ES-I3 (cell line): Measurements from ENCODE around the gene DNAJC13.
"Not testable (repeated sequence)": the region's sequence is repeated elsewhere in the genome, so short reads cannot be mapped to it uniquely, and the experiment has no call there.

Experiments used
- H3K36me3 ChIP-seq: 2 replicates; pipeline ENCODE4 v1.6.1; 2013; ENCODE audit warnings: mild to moderate bottlenecking, low read length, control low read depth, moderate library complexity; ENCODE audit not compliant: insufficient read depth
- H3K4me1 ChIP-seq: 2 replicates; pipeline ENCODE4 v1.6.1; 2013; ENCODE audit warnings: mild to moderate bottlenecking, control low read depth, low read length; ENCODE audit not compliant: insufficient read depth
- H3K9ac ChIP-seq: 2 replicates; pipeline ENCODE4 v1.6.1; 2013; ENCODE audit warnings: low read depth, mild to moderate bottlenecking, low read length, moderate library complexity
- H3K9me3 ChIP-seq: 2 replicates; pipeline ENCODE4 v1.6.1; 2013; ENCODE audit warnings: mild to moderate bottlenecking, low read length, moderate library complexity; ENCODE audit not compliant: control insufficient read depth, insufficient read depth

The DNAJC13 gene

GRCh38 chr3:132396255-132396654 is 21.0 kb upstream of the DNAJC13 start:
- H3K36me3 ChIP-seq = no peaks in the 10 kb centered on the region
- no peak overlapping the region for H3K9ac ChIP-seq
- no peaks in the 10 kb centered on the region for H3K9me3 ChIP-seq
- peaks cover 11% of the 10 kb centered on the region; the same call in 1 of the 2 replicates for H3K4me1 ChIP-seq

DNA sequence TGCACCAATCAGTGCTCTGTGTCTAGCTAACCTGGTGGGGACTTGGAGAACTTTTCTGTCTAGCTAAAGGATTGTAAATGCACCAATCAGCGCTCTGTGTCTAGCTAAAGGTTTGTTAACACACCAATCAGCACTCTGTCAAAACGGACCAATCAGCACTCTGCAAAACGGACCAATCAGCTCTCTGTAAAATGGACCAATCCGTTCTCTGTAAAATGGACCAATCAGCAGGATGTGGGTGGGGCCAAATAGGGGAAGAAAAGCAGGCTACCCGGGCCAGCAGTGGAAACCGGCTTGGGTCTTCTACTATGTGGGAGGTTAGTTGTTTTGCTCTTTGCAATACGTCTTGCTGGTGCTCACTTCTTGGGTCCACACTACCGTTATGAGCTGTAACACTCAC is 20.5 kb upstream of the DNAJC13 start:
- H3K9ac ChIP-seq, H3K9me3 ChIP-seq: not testable (repeated sequence)

DNA sequence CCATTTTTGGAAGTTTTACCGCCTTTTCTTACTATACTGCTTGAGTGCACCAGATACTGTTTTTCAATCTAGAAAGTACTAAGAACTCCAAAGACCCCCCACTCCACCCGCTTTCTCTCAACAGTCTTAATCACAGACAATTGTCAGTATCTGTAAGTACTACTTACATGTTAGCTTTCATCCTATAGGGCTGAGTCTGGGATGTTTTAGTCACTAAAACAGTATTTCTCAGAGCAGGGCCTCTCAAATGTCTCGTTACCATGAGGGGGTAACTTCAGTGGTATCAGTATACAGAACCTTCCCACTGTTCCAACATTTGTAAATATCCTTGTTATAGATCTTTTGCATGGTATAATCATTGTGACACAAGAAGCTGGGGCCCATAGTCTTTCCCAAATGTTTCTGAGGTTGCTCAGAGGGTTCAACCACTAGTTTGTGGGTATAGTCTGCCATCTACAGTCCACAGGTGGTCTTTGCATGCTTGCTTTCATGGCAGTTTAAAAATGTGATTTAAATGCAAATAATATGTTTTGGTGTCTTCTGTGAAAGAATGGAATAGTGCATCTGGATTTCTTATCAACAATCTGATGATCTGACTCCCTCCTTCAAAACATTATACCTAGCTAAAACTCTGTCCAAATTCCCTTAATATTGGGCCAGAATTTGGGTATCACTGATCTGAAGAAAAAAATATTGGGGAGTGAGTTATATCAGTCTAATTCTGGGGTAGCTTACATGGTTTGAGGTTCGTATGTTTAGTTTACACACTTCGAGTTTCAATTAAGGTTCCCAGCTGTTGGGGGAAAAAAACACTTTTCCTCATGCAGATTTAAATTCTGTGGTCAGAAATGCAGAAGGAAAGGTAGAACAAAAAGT is 18.0 kb upstream of the DNAJC13 start:
- Histone ChIP-seq H3K36me3 (no peaks in the 10 kb centered on the region), H3K9ac (no peak overlapping the region), H3K4me1 (peaks cover 11% of the 10 kb centered on the region; the same call in 1 of the 2 replicates), H3K9me3 (no peaks in the 10 kb centered on the region)

More for the DNA sequence above, 20.5 kb upstream of the DNAJC13 start:
- H3K4me1 ChIP-seq = peaks cover 11% of the 10 kb centered on the region; the same call in 1 of the 2 replicates
- not testable (repeated sequence) for H3K36me3 ChIP-seq

- Histone ChIP-seq H3K9ac (no peak overlapping the region), H3K4me1 (peaks cover 8% of the 10 kb centered on the region; the same call in 1 of the 2 replicates), H3K36me3 (no peaks in the 10 kb centered on the region), H3K9me3 (no peaks in the 10 kb centered on the region)
Observed at GRCh38 chr3:132401255-132401654, 16.0 kb upstream of the DNAJC13 start.

DNA sequence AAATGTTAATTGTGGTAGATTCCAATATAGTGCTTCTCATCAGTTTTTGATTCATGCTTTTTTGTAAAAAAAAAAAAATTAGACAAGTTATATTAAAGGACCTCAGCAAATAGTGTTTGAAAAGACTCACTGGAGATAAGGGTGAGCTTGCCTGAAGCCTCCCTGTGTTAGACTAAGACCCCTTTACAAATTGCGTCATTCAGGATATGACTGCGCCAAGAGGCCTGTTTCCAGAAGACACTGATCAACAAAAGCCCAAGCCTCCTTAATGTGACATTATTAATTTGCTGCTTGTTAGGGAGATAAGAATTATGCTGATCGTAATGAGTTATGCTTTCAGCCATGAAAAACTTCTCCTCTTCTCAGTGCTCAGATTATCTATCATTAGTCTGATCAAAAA is 13.0 kb upstream of the DNAJC13 start:
- Histone ChIP-seq H3K36me3 (no peaks in the 10 kb centered on the region), H3K9ac (no peak overlapping the region), H3K4me1 (peaks cover 3% of the 10 kb centered on the region; the same call in 1 of the 2 replicates), H3K9me3 (no peaks in the 10 kb centered on the region)

DNA sequence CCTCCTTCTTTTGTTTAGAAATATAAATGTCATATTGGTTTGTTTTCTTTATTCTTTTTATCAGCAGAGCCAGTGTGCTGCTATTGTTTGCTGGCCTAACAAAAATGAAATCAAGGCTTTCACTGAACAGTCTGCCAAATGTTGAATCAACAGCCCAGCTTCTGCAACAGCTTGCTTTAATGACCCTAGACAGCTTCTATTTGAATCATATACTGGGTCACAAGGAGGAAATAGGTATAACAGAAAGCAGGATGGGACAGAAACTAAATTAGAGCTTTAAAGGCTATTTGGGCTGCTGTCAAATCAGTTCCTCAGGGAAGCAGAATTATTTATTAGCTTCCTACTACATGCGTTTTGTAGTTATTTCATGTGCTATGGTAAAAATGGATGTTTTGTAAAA is 12.1 kb upstream of the DNAJC13 start:
- Histone ChIP-seq H3K4me1 (no peaks in the 10 kb centered on the region), H3K9me3 (no peaks in the 10 kb centered on the region), H3K36me3 (no peaks in the 10 kb centered on the region), H3K9ac (no peak overlapping the region)

- Histone ChIP-seq H3K9ac (no peak overlapping the region), H3K36me3 (no peaks in the 10 kb centered on the region), H3K9me3 (no peaks in the 10 kb centered on the region), H3K4me1 (no peaks in the 10 kb centered on the region)
Observed at GRCh38 chr3:132405609-132406299, 11.5 kb upstream of the DNAJC13 start.

- no peaks in the 10 kb centered on the region for H3K9me3 ChIP-seq
- H3K36me3 ChIP-seq = no peaks in the 10 kb centered on the region
- no peaks in the 10 kb centered on the region; the same call in 1 of the 2 replicates for H3K4me1 ChIP-seq
- H3K9ac ChIP-seq = no peak overlapping the region
Observed at GRCh38 chr3:132406587-132406986, 10.7 kb upstream of the DNAJC13 start.

DNA sequence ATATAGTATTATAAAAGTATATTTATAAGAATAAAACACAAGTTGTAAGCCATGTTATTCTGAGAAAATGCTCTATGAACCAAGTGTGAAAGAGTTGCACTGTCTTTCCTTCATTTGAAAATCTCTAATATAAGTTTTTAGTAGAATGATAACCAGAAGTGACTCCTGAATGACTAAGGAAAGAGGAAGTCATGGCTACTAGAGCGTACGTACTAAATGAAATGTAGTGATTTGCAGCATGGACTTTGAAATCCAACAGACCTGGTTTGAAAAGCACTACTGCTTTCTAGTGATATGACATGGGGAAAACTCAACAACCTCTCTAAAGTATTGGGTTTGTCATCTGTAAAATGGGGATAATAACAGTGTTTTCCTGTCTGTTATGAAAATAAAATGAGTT is 10.3 kb upstream of the DNAJC13 start:
- Histone ChIP-seq H3K4me1 (no peaks in the 10 kb centered on the region; the same call in 1 of the 2 replicates), H3K9ac (no peak overlapping the region), H3K9me3 (no peaks in the 10 kb centered on the region), H3K36me3 (no peaks in the 10 kb centered on the region)

DNA sequence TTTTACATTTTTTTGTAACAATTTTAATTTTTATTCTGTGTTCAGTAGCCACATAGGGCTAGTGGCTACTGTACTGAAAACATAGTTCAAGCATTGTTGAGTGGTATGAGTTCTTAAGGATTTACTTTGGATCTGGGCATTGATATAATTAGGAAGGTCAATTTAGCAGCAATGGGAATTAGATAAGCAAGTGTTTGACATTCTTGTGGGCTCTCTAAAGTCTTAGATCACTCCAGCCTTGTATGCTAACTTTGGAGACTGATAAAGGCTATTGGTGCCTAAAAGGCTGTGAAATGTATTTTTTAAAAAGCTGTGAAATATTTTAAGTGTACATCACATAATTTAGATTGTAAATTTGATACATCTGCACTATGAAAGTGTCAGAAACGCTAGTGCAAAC is 2.5 kb upstream of the DNAJC13 start:
- no peaks in the 10 kb centered on the region for H3K36me3 ChIP-seq
- H3K9me3 ChIP-seq = no peaks in the 10 kb centered on the region
- H3K4me1 ChIP-seq = no peaks in the 10 kb centered on the region; the same call in 1 of the 2 replicates
- H3K9ac ChIP-seq = no peak overlapping the region

- no peak overlapping the region for H3K9ac ChIP-seq
Observed at GRCh38 chr3:132416161-132416560, 1.1 kb upstream of the DNAJC13 start.

DNA sequence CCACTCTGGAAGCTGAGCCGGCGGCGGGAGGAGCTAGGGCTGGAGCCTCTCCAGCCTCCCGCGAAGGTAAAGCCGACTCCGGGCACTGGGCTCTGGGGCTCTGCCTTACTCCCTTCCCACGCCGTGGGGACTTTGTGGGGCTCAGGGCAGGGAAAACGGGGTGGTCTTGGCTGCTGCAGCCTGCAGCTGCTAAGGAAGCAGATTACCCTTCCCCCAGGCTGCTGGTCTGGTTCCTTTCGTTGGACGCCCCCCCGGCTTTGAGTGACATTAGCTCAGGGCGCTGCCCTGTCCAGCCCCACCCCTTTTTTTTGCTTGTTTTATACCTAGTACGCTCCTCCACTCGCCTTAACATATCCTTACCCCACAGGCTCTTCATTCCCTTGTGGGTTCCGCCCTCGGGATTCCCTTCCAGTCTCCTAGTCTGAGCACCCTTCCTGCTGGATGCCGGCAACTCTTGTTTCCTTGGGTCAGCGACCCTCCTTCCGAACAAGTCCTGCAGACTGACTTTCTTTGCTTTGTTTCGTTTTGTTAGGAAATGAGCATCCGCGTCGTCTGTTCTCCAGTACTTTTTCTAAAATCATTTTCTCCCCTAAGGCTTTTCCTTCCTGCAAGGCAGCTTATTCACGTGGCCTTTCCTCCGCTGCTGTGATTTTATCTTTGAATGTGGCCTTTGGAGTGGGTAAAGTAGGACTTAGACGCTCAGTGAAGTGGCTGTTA is 551 bp downstream of the DNAJC13 start:
- Histone ChIP-seq H3K9me3 (no peaks in the 10 kb centered on the region), H3K4me1 (no peaks in the 10 kb centered on the region), H3K36me3 (no peaks in the 10 kb centered on the region)

More at GRCh38 chr3:132416161-132416560, 1.1 kb upstream of the DNAJC13 start:
- no peaks in the 10 kb centered on the region for H3K36me3 ChIP-seq
- no peaks in the 10 kb centered on the region for H3K9me3 ChIP-seq
- no peaks in the 10 kb centered on the region; the same call in 1 of the 2 replicates for H3K4me1 ChIP-seq

DNA sequence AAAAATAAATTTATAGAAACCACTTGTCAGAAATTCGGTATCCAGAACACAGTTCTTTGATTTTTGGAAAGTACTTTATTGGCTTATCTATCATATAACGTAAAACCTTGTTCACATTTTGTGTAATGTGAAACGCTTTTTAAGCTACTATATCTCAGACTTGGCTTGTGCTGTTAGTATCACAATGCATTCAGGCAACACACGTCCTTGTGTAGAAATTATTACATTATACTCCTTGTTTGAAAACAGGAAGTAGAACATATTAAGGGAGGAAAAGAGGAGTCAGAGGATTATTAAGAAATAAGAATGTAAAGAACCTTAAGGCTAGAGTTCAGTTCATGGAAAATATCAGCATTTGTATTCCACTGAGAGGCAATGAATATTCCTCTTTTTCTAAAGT is 1.6 kb downstream of the DNAJC13 start:
- H3K9ac ChIP-seq = peak overlapping the region; percentile 100
- H3K4me1 ChIP-seq = no peaks in the 10 kb centered on the region
- H3K9me3 ChIP-seq = no peaks in the 10 kb centered on the region
- H3K36me3 ChIP-seq = no peaks in the 10 kb centered on the region

More for the DNA sequence above, 551 bp downstream of the DNAJC13 start:
- peak overlapping the region; percentile 100 for H3K9ac ChIP-seq

- no peak overlapping the region for H3K9ac ChIP-seq
- no peaks in the 10 kb centered on the region for H3K4me1 ChIP-seq
- H3K36me3 ChIP-seq = no peaks in the 10 kb centered on the region
- no peaks in the 10 kb centered on the region for H3K9me3 ChIP-seq
Observed at GRCh38 chr3:132421832-132422231, 4.5 kb downstream of the DNAJC13 start.
